ENCODE data around the gene DIP2B. TPM values are rescaled to one million over a fixed set of nuclear protein-coding genes. Genes with fewer than 3 reads are reported as not detected.

Gene DIP2B
- total RNA-seq, 1 experiment from 2014 or later: 29.4 TPM

- no peak overlapping the region for H3K4me3 ChIP-seq
- ChIA-PET CTCF (no interaction called here), POLR2A (ENCODE audit: unreplicated experiment) (no interaction called here)
- no peak for TF ChIP-seq EZH2 (IDR thresholded peaks at IDR 0.05; ENCODE audit: low read depth)
- no peak for TF ChIP-seq CTCF (conservative IDR thresholded peaks at IDR 0.05)
- H3K27me3 ChIP-seq (ENCODE audit: insufficient read depth, low read depth): no peaks in the 10 kb centered on the region
- peaks cover 40% of the 10 kb centered on the region for H3F3A ChIP-seq (ENCODE audit: insufficient read depth, low read depth)
- BruUV-seq (replicated peaks): no TSS peak
- DNase-seq: no peak
- no peak overlapping the region for H3K4me2 ChIP-seq
- H2AFZ ChIP-seq: no peak overlapping the region
- H3K36me3 ChIP-seq (ENCODE audit: low read depth): no peaks in the 10 kb centered on the region
- H3K9me2 ChIP-seq (ENCODE audit: insufficient read depth): no peaks in the 10 kb centered on the region
- peaks cover 37% of the 10 kb centered on the region for H3K4me1 ChIP-seq (replicated peaks; ENCODE audit: insufficient read depth)
- H4K20me1 ChIP-seq (ENCODE audit: insufficient read depth): no peaks in the 10 kb centered on the region
- H3K9me3 ChIP-seq (ENCODE audit: insufficient read depth, low read depth): no peaks in the 10 kb centered on the region
- H3K79me2 ChIP-seq (ENCODE audit: low read depth): peaks cover 77% of the 10 kb centered on the region
- no peak overlapping the region for H3K27ac ChIP-seq
- intact Hi-C loops (cut with micrococcal nuclease; ENCODE audit: unreplicated experiment): loop anchor here (5.0 kb wide), 1 partner anchor 43 kb away; no protein-coding TSS in a partner anchor
Observed at GRCh38 chr12:50574601-50575348, 70.0 kb downstream of the DIP2B start.

GRCh38 chr12:50579757-50580267, 75.0 kb downstream of the DIP2B start:
- peak overlapping the region; percentile 53; the same call in 1 of the 2 replicates for H3K27ac ChIP-seq
- CTCF ChIA-PET: no interaction called here
- peaks cover 39% of the 10 kb centered on the region for H3K4me1 ChIP-seq (replicated peaks; ENCODE audit: insufficient read depth)

GRCh38 chr12:50580436-50580835, 75.7 kb downstream of the DIP2B start:
- peak overlapping the region; percentile 81 for H3K27ac ChIP-seq
- H3K9me3 ChIP-seq (ENCODE audit: insufficient read depth, low read depth): no peaks in the 10 kb centered on the region
- TF ChIP-seq EZH2 (IDR thresholded peaks at IDR 0.05; ENCODE audit: low read depth): no peak
- TF ChIP-seq CTCF (conservative IDR thresholded peaks at IDR 0.05): no peak
- H3K79me2 ChIP-seq (ENCODE audit: low read depth): peaks cover 51% of the 10 kb centered on the region
- H3K4me2 ChIP-seq: peak overlapping the region; percentile 69
- peak overlapping the region; percentile 36; the same call in 1 of the 2 replicates for H3K4me3 ChIP-seq
- no peaks in the 10 kb centered on the region for H3K9me2 ChIP-seq (ENCODE audit: insufficient read depth)
- 0 out of 2 replicates have a peak, but pooled peaks cover 8% of the 10 kb centered on the region for H3K36me3 ChIP-seq (ENCODE audit: low read depth)
- intact Hi-C loops (cut with micrococcal nuclease; ENCODE audit: unreplicated experiment): no loop called here
- ChIA-PET POLR2A (ENCODE audit: unreplicated experiment) (interaction anchor here (0.7 kb wide), 1 partner anchor 31 kb away, joined by 3 read pairs; no protein-coding TSS in a partner anchor), CTCF (no interaction called here)
- H3K4me1 ChIP-seq (replicated peaks; ENCODE audit: insufficient read depth): peaks cover 39% of the 10 kb centered on the region
- no TSS peak for BruUV-seq (replicated peaks)
- no peaks in the 10 kb centered on the region for H3K27me3 ChIP-seq (ENCODE audit: insufficient read depth, low read depth)
- no peaks in the 10 kb centered on the region for H4K20me1 ChIP-seq (ENCODE audit: insufficient read depth)
- DNase-seq: no peak
- peaks cover 27% of the 10 kb centered on the region; the same call in 1 of the 2 replicates for H3F3A ChIP-seq (ENCODE audit: insufficient read depth, low read depth)
- no peak overlapping the region for H2AFZ ChIP-seq

More at GRCh38 chr12:50579757-50580267, 75.0 kb downstream of the DIP2B start:
- Histone ChIP-seq H2AFZ (no peak overlapping the region), H3F3A (ENCODE audit: insufficient read depth, low read depth) (peaks cover 27% of the 10 kb centered on the region; the same call in 1 of the 2 replicates), H4K20me1 (ENCODE audit: insufficient read depth) (no peaks in the 10 kb centered on the region), H3K27me3 (ENCODE audit: insufficient read depth, low read depth) (no peaks in the 10 kb centered on the region), H3K4me3 (no peak overlapping the region), H3K9me2 (ENCODE audit: insufficient read depth) (no peaks in the 10 kb centered on the region), H3K79me2 (ENCODE audit: low read depth) (peaks cover 51% of the 10 kb centered on the region), H3K9me3 (ENCODE audit: insufficient read depth, low read depth) (no peaks in the 10 kb centered on the region), H3K36me3 (ENCODE audit: low read depth) (0 out of 2 replicates have a peak, but pooled peaks cover 3% of the 10 kb centered on the region), H3K4me2 (no peak overlapping the region)
- TF ChIP-seq CTCF (conservative IDR thresholded peaks at IDR 0.05) (no peak), EZH2 (IDR thresholded peaks at IDR 0.05; ENCODE audit: low read depth) (no peak)
- BruUV-seq (replicated peaks): no TSS peak
- POLR2A ChIA-PET (ENCODE audit: unreplicated experiment): no interaction called here
- intact Hi-C loops (cut with micrococcal nuclease; ENCODE audit: unreplicated experiment): no loop called here
- DNase-seq: no peak

Data from PC-9 (cell line).